Breast epithelium (tissue), 3 donors: ENCODE data around the gene RTCB.

Experiments used
- POLR2A ChIP-seq: fragments of 450-650 bp; IDR thresholded peaks from one replicate; pipeline ENCODE4 v1.6.1; 2016; ENCODE audit warnings: antibody characterized with exemption, mild to moderate bottlenecking, moderate library complexity
- POLR2AphosphoS5 ChIP-seq, 3 donors: sonication (generic); formaldehyde crosslinking; IDR thresholded peaks; one replicate each; pipeline ENCODE4 v1.6.1; 2017; ENCODE audit warnings: antibody characterized with exemption in 3 of 3

GRCh38 chr22:32396255-32396654 lies 15.8 kb downstream of the RTCB start:
- no peak for TF ChIP-seq POLR2A
- no peak for TF ChIP-seq POLR2AphosphoS5 (IDR thresholded peaks at IDR 0.05)
